Mesenteric fat pad (tissue), 1 donor: ENCODE results near the gene DSTYK. TPM values are rescaled to one million over a fixed set of nuclear protein-coding genes. Genes with fewer than 3 reads are reported as not detected.

Experiments used
- DNase-seq: peaks from one replicate; pipeline ENCODE4 v3.0.0-alpha.2; 2020; ENCODE audit warnings: low spot score
- total RNA-seq: library from RNA; stranded (reverse); fragmentation: NEBNext Ultra II Directional; extraction: Animal tissue kit (Norgen Biotek cat#: 25700); gene quantifications from one replicate; pipeline ENCODE4 v1.2.1, GENCODE V29; 2021
- donor health status: DM: yes; HTN: yes; CAD: no.

Gene DSTYK
- total RNA-seq, 1 donor from 2014 or later, result 8.5 TPM

GRCh38 chr1:205225901-205226765 is 14.6 kb upstream of the DSTYK start:
- peak; percentile 43 for DNase-seq

- no peak for DNase-seq
Measured at GRCh38 chr1:205224736-205225135, 13.2 kb upstream of the DSTYK start.

GRCh38 chr1:205220421-205220820 is 8.9 kb upstream of the DSTYK start:
- DNase-seq, result no peak

GRCh38 chr1:205217418-205217817 is 5.9 kb upstream of the DSTYK start:
- no peak for DNase-seq

GRCh38 chr1:205216588-205216987 is 5.1 kb upstream of the DSTYK start:
- DNase-seq, result no peak

- no peak for DNase-seq
Measured at GRCh38 chr1:205214756-205215155, 3.3 kb upstream of the DSTYK start.

- DNase-seq, result no peak
Measured at GRCh38 chr1:205211839-205212536, 486 bp upstream of the DSTYK start.

GRCh38 chr1:205210756-205211168 is 740 bp downstream of the DSTYK start:
- no peak for DNase-seq

GRCh38 chr1:205208811-205209210 is 2.7 kb downstream of the DSTYK start:
- DNase-seq, result no peak

- DNase-seq, result no peak
Measured at GRCh38 chr1:205205055-205205454, 6.4 kb downstream of the DSTYK start.

- no peak for DNase-seq
Measured at GRCh38 chr1:205204552-205204951, 7.0 kb downstream of the DSTYK start.

- no peak for DNase-seq
Measured at GRCh38 chr1:205199931-205200299, 11.6 kb downstream of the DSTYK start.

GRCh38 chr1:205199090-205199930 is 12.2 kb downstream of the DSTYK start:
- no peak for DNase-seq

- DNase-seq, result no peak
Measured at GRCh38 chr1:205192287-205192686, 19.2 kb downstream of the DSTYK start.

- no peak for DNase-seq
Measured at GRCh38 chr1:205191622-205192021, 19.9 kb downstream of the DSTYK start.

GRCh38 chr1:205190845-205191577 is 20.5 kb downstream of the DSTYK start:
- no peak for DNase-seq

GRCh38 chr1:205189131-205189530 is 22.4 kb downstream of the DSTYK start:
- no peak for DNase-seq

- no peak for DNase-seq
Measured at GRCh38 chr1:205188596-205188995, 22.9 kb downstream of the DSTYK start.

- no peak for DNase-seq
Measured at GRCh38 chr1:205188098-205188497, 23.4 kb downstream of the DSTYK start.

GRCh38 chr1:205187420-205187819 is 24.1 kb downstream of the DSTYK start:
- no peak for DNase-seq

GRCh38 chr1:205186191-205186590 is 25.3 kb downstream of the DSTYK start:
- DNase-seq, result no peak
